Psoas muscle (tissue), 8 donors: Measurements from ENCODE around the gene BEX4. TPM values are rescaled to one million over a fixed set of nuclear protein-coding genes. Genes with fewer than 3 reads are reported as not detected.
A peak's percentile ranks its signal among the peaks of the same experiment; 100 is the strongest.

Source experiments
- ATAC-seq, 4 donors: fragments of 200-7000 bp; cut with Tn5 transposase; one replicate each; pipeline ENCODE4 v1.9.1; 2020; ENCODE audit warnings: moderate library complexity in 3 of 4, mild to moderate bottlenecking in 2 of 4
- DNase-seq, 2 donors: peaks; one replicate each; pipeline ENCODE4 v3.0.0-alpha.2; 2020
- H3K27ac ChIP-seq: fragments of 200-600 bp; one replicate; pipeline ENCODE4 v1.8.0; 2022
- H3K27me3 ChIP-seq, 3 donors: fragments of 200-600 bp in 1 of 3; one replicate each; pipeline versions ENCODE4 v1.6.1 to v1.8.0; 2013 to 2022; ENCODE audit warnings: low read length in 2 of 3, mild to moderate bottlenecking in 2 of 3, moderate library complexity in 1 of 3; ENCODE audit not compliant: insufficient read depth in 3 of 3
- H3K36me3 ChIP-seq, 2 donors: fragments of 200-600 bp in 1 of 2; one replicate each; pipeline versions ENCODE4 v1.6.1 to v1.8.0; 2013 to 2022; ENCODE audit warnings: low read depth in 1 of 2, mild to moderate bottlenecking in 1 of 2, moderate library complexity in 1 of 2; ENCODE audit not compliant: insufficient read depth in 1 of 2
- H3K4me1 ChIP-seq: fragments of 200-600 bp; one replicate; pipeline ENCODE4 v1.8.0; 2022
- H3K4me3 ChIP-seq: fragments of 200-600 bp; one replicate; pipeline ENCODE4 v1.8.0; 2022; ENCODE audit warnings: mild to moderate bottlenecking
- H3K9me3 ChIP-seq: fragments of 200-600 bp; one replicate; pipeline ENCODE4 v1.8.0; 2022
- CTCF ChIP-seq: fragments of 200-600 bp; IDR thresholded peaks from one replicate; pipeline ENCODE4 v1.8.0; 2022; ENCODE audit warnings: antibody characterized with exemption
- WGBS, 3 donors: extraction: QIAGEN DNeasy Blood & Tissue Kit; methylation state at CpG; one replicate each; pipeline versions ENCODE4 v1.1.6 to v1.1.7; 2013; 5-methylcytosine and 5-hydroxymethylcytosine counted together
- intact Hi-C, 2 donors: fragments of 100-400 bp; cut with DNase I; formaldehyde crosslinking; loops; one replicate each; pipeline versions ENCODE4 v1.11.0 to v1.14.2; 2022
- polyA plus RNA-seq, 3 donors: library from polyadenylated mRNA; stranded (reverse); fragments of 200-250 nt; gene quantifications; one replicate each; pipeline ENCODE4 v1.2.3, GENCODE V29; 2013
- total RNA-seq, 4 donors: library from RNA; stranded (reverse); fragmentation: NEBNext Ultra II Directional in 2 of 4; extraction: Animal tissue kit (Norgen Biotek cat#: 25700) in 2 of 4; gene quantifications; one replicate each; pipeline versions ENCODE4 v1.2.1 to v1.2.4, GENCODE V29; 2021 to 2023
- donor health status: healthy with polysubstance abuse.
- donor health status: DM: no; HTN: no; CAD: no; lungs with moderate emphysema.
- donor health status: Bipolar disorder and iron deficiency.
- donor health status: healthy.
- donor health status: DM: yes; HTN: yes; CAD: no.
- donor health status: DM: no; HTN: no; CAD: no.
- donor health status: DM: no; HTN: no; CAD: no.
- donor health status: DM: yes; HTN: yes; CAD: no.

Gene BEX4
- total and polyA plus RNA-seq, 7 donors, result 1.9 to 4.9 (median 3.7) TPM

- H3K27me3 ChIP-seq, result peaks cover 0 to 30% (median 0%) of the 10 kb centered on the region in 3 donors
- peak; percentile 65 for TF ChIP-seq CTCF
- ATAC-seq, result no peak
- intact Hi-C loops, result loop anchor here in 1 of 2 donors (10.0 kb wide), 1 partner anchor 231 kb away; no protein-coding TSS in a partner anchor
- no peaks in the 10 kb centered on the region for H3K4me1 ChIP-seq
- 12 to 30% (median 13%) methylated on average over 10 to 11 of the region's 11 CpGs for WGBS, 3 donors
- peak; percentile 29 to 55 for DNase-seq
- no peak overlapping the region for H3K27ac ChIP-seq
- H3K36me3 ChIP-seq, result no peaks in the 10 kb centered on the region
- no peak overlapping the region for H3K4me3 ChIP-seq
- H3K9me3 ChIP-seq, result no peaks in the 10 kb centered on the region
These were observed 38.8 kb upstream of the BEX4 start for GRCh38 chrX:103175944-103176753.

GRCh38 chrX:103177556-103177955, 37.4 kb upstream of the BEX4 start:
- no peak for TF ChIP-seq CTCF
- peaks cover 0 to 33% (median 0%) of the 10 kb centered on the region in 3 donors for H3K27me3 ChIP-seq
- H3K9me3 ChIP-seq, result no peaks in the 10 kb centered on the region
- H3K4me1 ChIP-seq, result no peaks in the 10 kb centered on the region
- no peak overlapping the region for H3K27ac ChIP-seq
- ATAC-seq (no peak), DNase-seq (no peak)
- no peaks in the 10 kb centered on the region for H3K36me3 ChIP-seq
- intact Hi-C loops, result loop anchor here in 1 of 2 donors (10.0 kb wide), 1 partner anchor 233 kb away; no protein-coding TSS in a partner anchor
- H3K4me3 ChIP-seq, result no peak overlapping the region

- H3K4me1 ChIP-seq, result no peaks in the 10 kb centered on the region
- intact Hi-C loops, result no loop called here
- 27 to 34% (median 34%) methylated on average over 9 of the region's 9 CpGs for WGBS, 3 donors
These were observed 31.0 kb upstream of the BEX4 start for GRCh38 chrX:103183912-103184311.

GRCh38 chrX:103187953-103188475, 26.9 kb upstream of the BEX4 start:
- Histone ChIP-seq H3K9me3 (no peaks in the 10 kb centered on the region), H3K4me3 (no peak overlapping the region), H3K4me1 (no peaks in the 10 kb centered on the region), H3K27ac (no peak overlapping the region), H3K27me3 (peaks cover 0 to 22% (median 0%) of the 10 kb centered on the region in 3 donors), H3K36me3 (no peaks in the 10 kb centered on the region)
- DNase-seq (no peak), ATAC-seq (no peak)
- no peak for TF ChIP-seq CTCF
- intact Hi-C loops, result no loop called here
- WGBS, 3 donors, result 71 to 78% (median 76%) methylated on average over 1 of the region's 1 CpG

More at GRCh38 chrX:103183912-103184311, 31.0 kb upstream of the BEX4 start:
- Histone ChIP-seq H3K27ac (no peak overlapping the region), H3K9me3 (no peaks in the 10 kb centered on the region), H3K36me3 (no peaks in the 10 kb centered on the region), H3K27me3 (peaks cover 0 to 23% (median 0%) of the 10 kb centered on the region in 3 donors), H3K4me3 (no peak overlapping the region)
- TF ChIP-seq CTCF, result no peak
- DNase-seq, result no peak
- no peak for ATAC-seq
